GM12878 (cell line): ENCODE measurements around the gene SUPT6H. TPM values are rescaled to one million over a fixed set of nuclear protein-coding genes. Genes with fewer than 3 reads are reported as not detected.
"Not testable (repeated sequence)": the region's sequence is repeated elsewhere in the genome, so short reads cannot be mapped to it uniquely, and the experiment has no call there.

Experiments used
- ATAC-seq: fragments of 200-7000 bp; cut with Tn5 transposase; 3 replicates; pipeline ENCODE4 v1.9.1; 2020; ENCODE audit warnings: mild to moderate bottlenecking, moderate library complexity
- BruUV-seq: library from RNA; stranded (reverse); fragments of 400-500 nt; replicated peaks from 2 replicates; lab custom pipeline; 2021; lab: Mats Ljungman, UMichigan
- CTCF ChIA-PET: fragments of 300-600 bp; sonication (Branson Sonifier 250); formaldehyde crosslinking; extraction: SDS; loops from one replicate; lab custom pipeline; 2021; ENCODE audit warnings: inconsistent platforms; lab: Yijun Ruan, JAX
- POLR2A ChIA-PET: fragments of 350-600 bp; formaldehyde crosslinking; extraction: SDS; loops from one replicate; lab custom pipeline; 2021; ENCODE audit warnings: inconsistent platforms; lab: Charles Lee
- RAD21 ChIA-PET: fragments of 300-600 bp; sonication (Branson Sonifier 250); formaldehyde crosslinking; loops from one replicate; lab custom pipeline; 2023; ENCODE audit warnings: antibody characterized with exemption; ENCODE audit not compliant: unreplicated experiment; lab: Charles Lee
- SMC1A ChIA-PET: fragments of 300-600 bp; sonication (Branson Sonifier 250); formaldehyde crosslinking; loops from one replicate; lab custom pipeline; 2023; ENCODE audit not compliant: unreplicated experiment, uncharacterized antibody; lab: Charles Lee
- DNase-seq: peaks from one replicate; pipeline ENCODE4 v3.0.0-alpha.2; 2011; ENCODE audit warnings: low read depth, low spot score
- FAIRE-seq: peaks from 3 replicates; lab custom pipeline; 2011; peaks lifted over from hg19 to GRCh38; lab: Jason Lieb, UNC
- H2AFZ ChIP-seq: 2 replicates; pipeline ENCODE4 v1.6.0; 2011; ENCODE audit warnings: low read depth, low read length, control low read depth; ENCODE audit not compliant: control insufficient read depth
- H3K27ac ChIP-seq: 2 replicates; pipeline ENCODE4 v1.5.1; 2011; ENCODE audit warnings: control low read depth; ENCODE audit not compliant: control insufficient read depth, insufficient read depth
- H3K27me3 ChIP-seq, 2 experiments: replicated peaks in 1 of 2; 2 replicates each; pipeline versions ENCODE4 v1.6.0 to v1.6.1; 2011; ENCODE audit warnings: low read length in 1 of 2; ENCODE audit not compliant: control insufficient read depth in 2 of 2, insufficient read depth in 2 of 2
- H3K36me3 ChIP-seq, 2 experiments: 2 replicates each; pipeline ENCODE4 v1.5.1; 2011; ENCODE audit warnings: low read length in 1 of 2; ENCODE audit not compliant: control insufficient read depth in 2 of 2, insufficient read depth in 2 of 2
- H3K4me1 ChIP-seq: 2 replicates; pipeline ENCODE4 v1.6.1; 2011; ENCODE audit warnings: mild to moderate bottlenecking, low read length, moderate library complexity, mixed read lengths; ENCODE audit not compliant: control insufficient read depth, insufficient read depth
- H3K4me2 ChIP-seq: 2 replicates; pipeline ENCODE4 v1.6.0; 2011; ENCODE audit warnings: control low read depth; ENCODE audit not compliant: control insufficient read depth, insufficient read depth
- H3K4me3 ChIP-seq: fragments of 200-600 bp; sonication (generic); 2 replicates; pipeline ENCODE4 v1.5.1; 2016
- H3K79me2 ChIP-seq: 2 replicates; pipeline ENCODE4 v1.6.0; 2011; ENCODE audit warnings: low read length; ENCODE audit not compliant: control insufficient read depth, insufficient read depth
- H3K9ac ChIP-seq: 2 replicates; pipeline ENCODE4 v1.8.0; 2011; ENCODE audit warnings: low read length, control low read depth, mixed read lengths; ENCODE audit not compliant: control insufficient read depth, insufficient read depth
- H3K9me3 ChIP-seq: replicated peaks from 3 replicates; pipeline ENCODE4 v1.5.1; 2011; ENCODE audit warnings: mild to moderate bottlenecking, low read length; ENCODE audit not compliant: control insufficient read depth, insufficient read depth
- H4K20me1 ChIP-seq: 2 replicates; pipeline ENCODE4 v1.6.0; 2011; ENCODE audit not compliant: control insufficient read depth, insufficient read depth
- MYC ChIP-seq: IDR thresholded peaks from 2 replicates; pipeline ENCODE4 v1.6.1; 2011; ENCODE audit warnings: mild to moderate bottlenecking, low read length, moderate library complexity, inconsistent platforms; ENCODE audit not compliant: insufficient read depth, insufficient replicate concordance, insufficient read length, severe bottlenecking
- PAX8 ChIP-seq: fragments of 450-650 bp; IDR thresholded peaks from 2 replicates; pipeline ENCODE4 v1.6.1; 2017; ENCODE audit warnings: mild to moderate bottlenecking, moderate library complexity
- POLR2A ChIP-seq: IDR thresholded peaks from 2 replicates; pipeline ENCODE4 v1.6.1; 2011; ENCODE audit warnings: low read depth, mild to moderate bottlenecking, low read length
- POLR2AphosphoS2 ChIP-seq: IDR thresholded peaks from 2 replicates; pipeline ENCODE4 v1.6.1; 2011; ENCODE audit warnings: low read depth, mild to moderate bottlenecking, low read length, improper control_type of control experiment, moderate library complexity
- POLR2AphosphoS5 ChIP-seq: IDR thresholded peaks from 2 replicates; pipeline ENCODE4 v1.6.1; 2011; ENCODE audit warnings: mild to moderate bottlenecking, low read length, inconsistent platforms
- SMAD5 ChIP-seq: IDR thresholded peaks from 2 replicates; pipeline ENCODE4 v1.6.1; 2016; ENCODE audit warnings: antibody characterized with exemption, low read depth
- WGBS: methylation state at CpG from one replicate; pipeline ENCODE4 v1.1.6; 2016; ENCODE audit warnings: low lambda C conversion rate; ENCODE audit not compliant: insufficient replicate concordance, insufficient coverage; ENCODE audit errors: missing lambda C conversion rate; 5-methylcytosine and 5-hydroxymethylcytosine counted together
- in situ Hi-C: fragments of 300-500 bp; cut with MboI; formaldehyde crosslinking; loops from 9 replicates; pipeline ENCODE4 v1.14.3; 2018; ENCODE audit warnings: mixed read lengths
- intact Hi-C: fragments of 100-400 bp; cut with micrococcal nuclease; formaldehyde crosslinking; loops from one replicate; pipeline ENCODE4 v1.14.2; 2022; ENCODE audit not compliant: unreplicated experiment
- polyA plus RNA-seq, 11 experiments: library from polyadenylated mRNA; depleted of rRNA in 4 of 11; unstranded in 6 of 11; stranded (reverse) in 5 of 11; fragments of >200 nt; fragmentation: Nextera tagmentation in 4 of 11; fragmentation: Illumina TruSeq in 1 of 11; extraction: Ambion mirVana in 4 of 11; extraction: Trizol in 1 of 11; gene quantifications; 1 replicate in 1 of 11; 2 replicates in 10 of 11; pipeline versions ENCODE4 v1.2.1 to v1.2.3, GENCODE V29; 2011 to 2016; ENCODE audit warnings: inconsistent platforms in 2 of 11, missing spikeins in 2 of 11, low read depth in 1 of 11
- total RNA-seq, 4 experiments: library from RNA; depleted of rRNA in 3 of 4; stranded (reverse); fragments of >200 nt in 3 of 4; fragmentation: Illumina TruSeq in 1 of 4; extraction: Trizol in 1 of 4; gene quantifications; 2 replicates each; pipeline versions ENCODE4 v1.2.1 to v1.2.3, GENCODE V29; 2013 to 2021

Gene SUPT6H
- total and polyA plus RNA-seq, 10 of the 15 experiments (the other 5 are each of a cell fraction or from before 2014, with no cell fraction given) = 1.7 to 58.8 (median 37.7) TPM

DNA sequence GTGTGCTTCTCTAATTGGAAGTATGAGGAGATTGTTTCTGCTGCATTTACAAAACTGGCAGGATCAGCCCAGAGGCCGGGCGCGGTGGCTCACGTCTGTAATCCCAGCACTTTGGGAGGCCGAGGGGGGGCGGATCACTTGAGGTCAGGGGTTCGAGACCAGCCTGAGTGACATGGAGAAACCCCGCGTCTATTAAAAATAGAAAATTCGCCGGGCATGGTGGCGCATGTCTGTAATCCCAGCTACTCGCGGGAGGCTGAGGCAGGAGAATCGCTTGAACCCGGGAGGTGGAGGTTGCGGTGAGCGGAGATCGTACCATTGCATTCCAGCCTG lies 59.0 kb downstream of the SUPT6H start:
- in situ Hi-C loops, H3K9me3 ChIP-seq, DNase-seq, FAIRE-seq, H2AFZ ChIP-seq: not testable (repeated sequence)
- intact Hi-C loops = loop anchor here (10.0 kb wide), 1 partner anchor 394 kb away; no protein-coding TSS in a partner anchor
- H3K27ac ChIP-seq = peak overlapping the region; percentile 83
- peaks cover 45% of the 10 kb centered on the region for H3K79me2 ChIP-seq
- peaks cover 12 to 20% of the 10 kb centered on the region in 2 experiments; a peak in 3 of 4 replicates for H3K36me3 ChIP-seq
- peak overlapping the region; percentile 88 for H3K4me2 ChIP-seq
- WGBS = 2% methylated on average over 19 of the region's 19 CpGs
- H3K4me3 ChIP-seq = peak overlapping the region; percentile 95
- RAD21 ChIA-PET = interaction anchor here (0.6 to 1.7 kb wide), 7 partner anchors 10 to 75 kb away, joined by 3 to 7 read pairs (median 3); partner anchors contain the start of genes BLTP2 and PROCA1
- TF ChIP-seq SMAD5 (0 out of 2 replicates have a peak, but pooled peaks have one; percentile 16), POLR2A (0 out of 2 replicates have a peak, but pooled peaks have one; percentile 3)
- TF ChIP-seq, all 136 proteins: peak for 2; not testable (repeated sequence) for 134
- not testable (repeated sequence) for ATAC-seq, H3K27me3 ChIP-seq, H4K20me1 ChIP-seq, BruUV-seq
- Histone ChIP-seq H3K4me1 (peaks cover 22% of the 10 kb centered on the region), H3K9ac (peak overlapping the region; percentile 92)
- CTCF ChIA-PET = interaction anchor here (0.6 to 12.6 kb wide), 11 partner anchors 8 to 233 kb away, joined by 3 to 394 read pairs (median 5); partner anchors contain the start of genes FAM222B, PROCA1, SDF2 and SUPT6H
- SMC1A ChIA-PET = interaction anchor here (0.9 to 2.7 kb wide), 6 partner anchors 10 to 231 kb away, joined by 3 to 15 read pairs (median 6); partner anchors contain the start of genes PHF12 and PROCA1
- POLR2A ChIA-PET = interaction anchor here (0.6 to 17.2 kb wide), 6 partner anchors 9 to 230 kb away, joined by 3 to 485 read pairs (median 8); partner anchors contain the start of genes PROCA1 and TRAF4

GRCh38 chr17:28722417-28723158 lies 60.6 kb downstream of the SUPT6H start:
- H3K27me3 ChIP-seq = no peaks in the 10 kb centered on the region
- BruUV-seq = TSS peak; percentile 12
- no peaks in the 10 kb centered on the region for H3K9me3 ChIP-seq
- H3K4me3 ChIP-seq = peak overlapping the region; percentile 95
- DNase-seq (no peak), FAIRE-seq (no peak)
- intact Hi-C loops = loop anchor here (10.0 kb wide), 1 partner anchor 392 kb away; no protein-coding TSS in a partner anchor
- peaks cover 47% of the 10 kb centered on the region for H3K79me2 ChIP-seq
- SMC1A ChIA-PET = interaction anchor here (0.6 to 2.1 kb wide), 4 partner anchors 11 to 148 kb away, joined by 3 to 9 read pairs (median 3); partner anchors contain the start of gene PROCA1
- WGBS = 27% methylated on average over 7 of the region's 7 CpGs
- no peaks in the 10 kb centered on the region for H4K20me1 ChIP-seq
- TF ChIP-seq POLR2A = peak; percentile 24; the same call in 1 of the 2 replicates
- peak; percentile 72 for TF ChIP-seq POLR2AphosphoS5
- no peak for TF ChIP-seq MYC
- peak; percentile 52; the same call in 1 of the 2 replicates for TF ChIP-seq POLR2AphosphoS2
- no peak for TF ChIP-seq PAX8
- TF ChIP-seq, all 136 proteins: peak for 3
- ChIA-PET POLR2A (interaction anchor here (0.6 to 17.2 kb wide), 5 partner anchors 11 to 229 kb away, joined by 3 to 485 read pairs (median 4); partner anchors contain the start of genes PHF12, PROCA1, SDF2 and SUPT6H), RAD21 (interaction anchor here (1.0 to 1.7 kb wide), 4 partner anchors 11 to 231 kb away, joined by 3 to 7 read pairs (median 5); partner anchors contain the start of gene PROCA1), CTCF (interaction anchor here (0.6 to 12.6 kb wide), 6 partner anchors 26 to 454 kb away, joined by 3 to 394 read pairs (median 6); no protein-coding TSS in a partner anchor)
- peak overlapping the region; percentile 88 for H3K4me2 ChIP-seq
- peak overlapping the region; percentile 56 for H3K27ac ChIP-seq
- in situ Hi-C loops = no loop called here
- peaks cover 22% of the 10 kb centered on the region for H3K4me1 ChIP-seq
- H3K9ac ChIP-seq = peak overlapping the region; percentile 48; the same call in 1 of the 2 replicates
- peaks cover 12 to 20% of the 10 kb centered on the region in 2 experiments; a peak in 3 of 4 replicates for H3K36me3 ChIP-seq
- ATAC-seq = no peak
- H2AFZ ChIP-seq = no peak overlapping the region
